ENCODE data around the gene KCNH2.

The KCNH2 gene

DNA sequence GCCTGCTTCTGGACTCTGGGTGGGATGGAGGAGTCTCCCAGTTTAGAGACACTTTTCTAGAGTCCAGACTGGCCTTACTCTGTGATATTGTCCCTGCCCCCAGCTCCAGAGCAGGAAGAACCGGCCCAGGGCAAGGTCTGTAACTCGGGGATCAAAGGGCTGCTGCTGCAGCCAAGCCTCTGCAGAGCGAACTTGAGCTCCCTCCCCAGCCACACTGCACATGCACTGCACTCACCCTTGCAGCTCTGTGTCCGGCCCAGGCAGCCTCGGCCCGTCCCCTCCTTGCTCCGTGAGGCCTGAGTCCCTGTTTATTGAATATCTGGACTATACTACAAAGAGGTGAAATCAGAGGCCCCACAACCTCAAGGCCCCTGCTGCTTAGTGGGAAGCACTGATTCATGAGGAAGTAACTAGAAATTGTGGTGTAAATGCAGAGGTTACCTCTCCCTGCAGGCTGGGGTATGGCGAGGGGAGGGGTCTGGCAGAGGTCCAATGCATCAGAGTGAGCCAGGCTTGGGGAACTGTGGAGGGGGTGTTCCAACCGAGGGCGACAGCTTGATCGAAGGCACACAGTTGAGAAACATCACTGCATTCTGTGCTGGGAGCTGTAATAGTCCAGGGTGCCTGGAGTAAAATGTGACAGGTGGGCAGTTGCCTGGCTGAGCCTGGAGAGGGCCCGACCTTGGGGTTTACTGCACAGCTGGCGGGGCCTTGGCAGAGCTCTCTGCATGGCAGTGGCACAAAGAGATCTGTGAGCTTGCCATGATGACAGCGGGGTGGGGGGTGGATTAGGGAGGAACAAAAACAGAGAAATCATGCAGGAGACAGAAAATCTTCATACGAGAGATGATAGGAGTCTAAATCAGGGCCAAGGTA, 76.7 kb downstream of the KCNH2 start:
- no peak for DNase-seq

DNA sequence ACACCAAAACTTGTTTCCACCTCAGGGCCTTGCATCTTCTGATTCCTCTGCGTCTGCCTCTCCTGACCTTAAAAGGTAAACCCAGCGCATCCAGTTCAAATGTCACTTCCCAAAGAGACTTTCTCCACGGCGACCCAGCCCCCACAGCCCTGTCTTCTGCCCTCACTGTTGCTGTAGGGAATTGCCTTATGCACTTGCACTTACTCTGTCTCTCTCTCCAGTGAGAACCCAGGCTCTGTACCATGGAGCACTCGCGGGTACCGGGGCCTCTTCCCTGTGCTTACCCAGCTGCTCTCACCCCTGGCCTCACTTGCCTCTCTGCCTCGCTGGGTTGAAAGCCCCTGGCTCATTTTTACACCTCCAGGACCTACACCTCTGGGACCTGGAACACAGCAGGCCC, 77.4 kb downstream of the KCNH2 start:
- DNase-seq: no peak

DNA sequence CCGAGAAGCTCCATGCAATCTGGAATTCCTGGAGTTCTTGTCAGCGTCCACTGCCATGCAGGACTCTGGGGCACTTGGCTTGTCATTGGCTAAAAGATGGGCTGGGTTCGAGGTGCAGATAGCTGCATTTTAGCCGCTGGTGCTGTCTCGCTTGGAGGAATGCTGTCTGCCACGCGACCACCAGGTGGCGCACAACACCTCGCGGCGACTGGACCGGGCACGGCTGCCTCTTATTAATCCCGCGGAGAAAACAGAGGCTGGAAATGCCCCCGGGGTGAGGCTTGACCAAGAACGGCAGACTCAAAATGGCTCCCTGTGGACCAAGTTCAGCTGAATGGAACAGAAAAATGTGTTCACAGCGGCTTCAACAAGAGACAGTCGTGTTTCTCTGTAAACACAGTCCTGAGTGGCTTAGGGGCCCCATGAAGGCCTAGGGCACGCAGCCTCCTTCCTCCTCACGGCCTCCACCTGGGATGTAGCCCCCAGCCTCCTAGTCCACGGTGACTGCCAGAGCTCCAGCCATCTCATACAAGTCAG, 79.6 kb downstream of the KCNH2 start:
- DNase-seq: peak; percentile 84 to 86

DNA sequence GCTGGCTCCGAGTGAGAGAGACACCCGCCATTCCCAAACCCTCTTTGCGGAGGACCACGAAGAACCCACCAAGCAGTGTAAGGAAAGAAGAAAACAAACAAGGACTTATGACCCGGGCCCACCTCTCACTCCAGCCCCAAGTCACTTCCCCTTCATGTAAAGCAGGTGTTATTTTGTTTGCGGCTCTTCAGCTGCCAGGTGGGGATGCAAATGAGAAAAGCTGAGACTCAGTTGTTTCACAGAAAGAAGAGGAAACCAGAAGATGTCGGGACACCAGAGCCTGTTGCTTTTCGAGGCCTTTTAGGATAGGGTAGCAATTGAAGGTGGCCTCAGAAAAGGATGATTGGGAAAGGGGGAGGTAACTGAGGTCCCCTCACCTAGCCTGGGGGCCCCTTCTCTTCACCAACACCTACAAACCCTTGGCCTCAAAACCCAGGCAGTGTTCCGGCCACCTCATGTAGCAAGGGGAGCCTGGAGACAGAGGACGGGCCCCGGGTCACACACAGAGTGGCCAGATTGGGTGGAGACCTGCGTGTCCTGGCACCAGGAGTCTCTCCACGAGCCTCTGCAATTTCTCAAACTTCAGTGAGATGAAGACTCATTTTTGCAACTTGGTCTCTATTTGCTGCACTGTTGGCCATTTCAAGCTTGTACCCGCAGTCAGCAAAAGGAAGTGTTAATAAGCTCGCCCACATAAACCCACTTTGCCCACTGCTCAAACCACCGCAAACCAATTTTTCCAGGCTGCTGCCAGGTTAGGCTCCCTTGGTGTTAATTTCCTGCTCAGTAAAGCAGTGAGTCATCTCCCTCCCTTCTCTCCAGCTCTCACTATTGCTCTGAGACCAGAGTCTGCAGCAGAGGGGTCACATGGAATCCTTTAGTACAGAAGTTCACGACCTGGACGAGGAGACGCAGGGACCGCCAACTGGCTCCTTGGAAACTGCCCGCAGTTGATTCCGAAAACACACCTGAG, 80.3 kb downstream of the KCNH2 start:
- peak; percentile 48 to 62 for DNase-seq

DNA sequence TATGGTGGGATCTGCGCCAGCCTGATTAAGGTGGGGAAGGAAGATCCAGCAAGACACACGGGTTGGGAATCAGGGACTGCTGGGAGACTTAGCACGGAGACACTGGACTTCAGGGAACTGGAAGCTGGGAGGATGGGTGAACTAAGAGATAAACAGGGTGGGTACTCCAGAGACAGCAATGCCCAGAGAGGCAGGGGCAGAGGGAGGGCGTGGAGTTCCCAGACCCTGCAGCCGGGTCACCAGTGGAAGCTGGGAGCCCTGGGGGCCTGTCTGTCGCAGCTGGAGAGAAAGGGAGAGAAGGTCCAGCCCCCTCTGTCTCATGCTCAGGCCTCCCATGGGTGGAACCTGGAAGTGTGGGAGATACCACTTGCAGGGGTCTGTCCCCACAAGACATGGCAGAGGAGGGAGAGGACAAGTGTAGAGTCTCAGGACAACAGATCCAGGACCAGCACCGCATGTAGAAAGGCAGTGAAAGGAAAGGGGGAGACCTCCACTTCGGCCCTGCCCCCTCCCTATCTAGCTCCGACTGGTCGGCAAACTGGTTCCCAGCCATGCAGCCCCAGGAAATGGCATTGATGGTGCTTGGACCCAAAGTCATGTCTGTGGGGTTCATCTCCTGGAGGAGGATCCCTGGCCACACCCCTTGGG, 81.4 kb downstream of the KCNH2 start:
- no peak for DNase-seq

DNA sequence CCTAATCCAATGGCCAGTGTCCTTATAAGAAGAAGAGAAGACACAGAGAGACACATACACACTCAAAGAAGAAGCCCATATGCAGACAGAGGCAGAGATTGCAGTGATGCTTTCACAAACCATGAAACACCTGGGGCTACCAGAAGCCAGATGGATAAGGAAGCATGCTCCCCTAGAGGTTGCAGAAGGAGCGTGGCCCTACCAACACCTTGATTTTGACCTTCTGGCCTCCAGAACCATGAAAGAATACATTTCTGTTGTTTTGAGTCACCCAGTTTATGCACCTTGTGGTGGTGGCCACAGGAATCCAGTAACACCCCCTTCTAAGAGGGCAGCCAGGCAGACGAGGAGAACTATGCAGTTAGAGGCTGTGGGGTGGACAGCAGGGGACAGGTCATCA, 82.3 kb downstream of the KCNH2 start:
- DNase-seq: no peak

Measured in activated CD4-positive, alpha-beta T cell treated with anti-CD3 and anti-CD28 coated beads, Interleukin-2, amount 50 U/mL, for 48 hours (primary cell).